Measurements from ENCODE around the gene GRID2IP.
"Not testable (repeated sequence)": the region's sequence is repeated elsewhere in the genome, so short reads cannot be mapped to it uniquely, and the experiment has no call there.

GRID2IP gene

DNA sequence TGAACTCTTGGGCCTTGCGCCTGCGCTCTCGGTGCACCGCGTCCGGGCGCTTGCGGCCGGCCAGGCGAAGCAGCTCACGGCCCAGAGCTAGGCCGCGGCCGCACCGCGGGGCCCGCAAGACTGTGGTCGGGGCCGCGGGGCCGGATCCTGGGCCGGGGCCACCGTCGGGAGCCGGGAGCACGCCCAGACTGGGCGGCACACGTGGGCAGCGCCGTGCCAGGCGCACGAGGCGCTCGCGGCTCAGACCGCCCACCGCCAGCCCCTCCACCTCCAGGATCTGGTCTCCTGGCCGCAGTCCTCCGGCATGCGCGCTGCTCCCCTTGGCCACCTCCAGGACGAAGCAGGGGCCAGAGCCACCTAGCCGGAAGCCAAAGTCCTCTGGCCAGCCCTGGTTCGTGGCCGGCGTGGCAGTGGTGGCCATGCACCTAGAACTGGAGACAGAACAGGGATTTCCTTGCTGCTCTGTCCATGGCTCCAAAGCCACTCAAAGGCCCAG is at the start of gene GRID2IP:
TSS of gene GRID2IP (minus strand) at position 446 of the 496 bp plus-strand sequence. CDS start at position 421, 25 bp downstream.
- H3K4me1 Mint-ChIP-seq (ENCODE audit: low read depth), result peaks cover 6% of the 10 kb centered on the region
- no peak within 1 kb of the TSS for H3K4me3 Mint-ChIP-seq
- H3K27ac Mint-ChIP-seq, result no peak within 1 kb of the TSS
- DNase-seq (ENCODE audit: low spot score), result no peak
- H3K9me3 Mint-ChIP-seq, result no peaks in the 10 kb centered on the region
- H3K27me3 Mint-ChIP-seq (ENCODE audit: low read depth), result no peaks in the 10 kb centered on the region
- H3K36me3 Mint-ChIP-seq (ENCODE audit: low read depth), result no peaks in the 10 kb centered on the region

DNA sequence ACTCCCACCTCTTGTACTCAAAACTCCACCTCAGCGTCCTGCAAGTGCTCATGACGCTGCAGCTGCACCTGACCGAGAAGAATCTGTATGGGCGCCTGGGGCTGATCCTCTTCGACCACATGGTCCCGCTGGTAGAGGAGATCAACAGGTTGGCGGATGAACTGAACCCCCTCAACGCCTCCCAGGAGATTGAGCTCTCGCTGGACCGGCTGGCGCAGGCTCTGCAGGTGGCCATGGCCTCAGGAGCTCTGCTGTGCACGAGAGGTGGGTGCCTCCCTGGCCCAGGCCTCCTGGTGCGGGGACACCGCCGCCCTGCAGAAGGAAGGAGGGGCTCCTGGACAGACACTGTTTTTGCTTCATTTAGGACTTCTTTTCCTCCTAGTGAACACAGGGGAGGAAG is 48.8 kb upstream of the GRID2IP start:
- no peaks in the 10 kb centered on the region for H3K4me1 Mint-ChIP-seq (ENCODE audit: low read depth)
- no peak overlapping the region for H3K4me3 Mint-ChIP-seq
- DNase-seq (ENCODE audit: low spot score), result no peak
- no peaks in the 10 kb centered on the region for H3K9me3 Mint-ChIP-seq
- no peaks in the 10 kb centered on the region for H3K27me3 Mint-ChIP-seq (ENCODE audit: low read depth)
- H3K36me3 Mint-ChIP-seq (ENCODE audit: low read depth), result peaks cover 41% of the 10 kb centered on the region
- H3K27ac Mint-ChIP-seq, result no peak overlapping the region

DNA sequence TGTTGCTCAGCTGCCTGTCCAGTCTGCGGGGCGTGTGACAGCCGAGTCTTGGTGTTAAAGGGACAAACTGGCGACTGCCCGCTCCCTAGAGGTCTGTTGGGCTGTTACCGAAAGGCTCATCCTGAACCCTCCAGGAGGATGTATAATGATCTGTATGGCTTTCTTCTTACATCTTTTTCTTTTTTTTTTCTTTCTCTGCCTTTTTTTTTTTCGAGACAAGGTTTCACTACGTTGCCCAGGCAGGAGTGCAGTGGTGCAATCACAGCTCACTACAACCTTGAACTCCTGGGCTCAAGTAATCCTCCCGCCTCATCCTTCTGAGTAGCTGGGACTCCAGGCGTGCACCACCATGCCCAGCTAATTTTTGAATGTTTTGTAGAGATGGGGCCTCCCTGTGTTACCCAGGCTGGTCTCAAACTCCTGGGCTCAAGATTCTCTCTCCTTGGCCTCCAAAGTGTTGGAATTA is 39.4 kb upstream of the GRID2IP start:
- Mint-ChIP-seq H3K36me3 (ENCODE audit: low read depth) (peaks cover 41% of the 10 kb centered on the region), H3K4me1 (ENCODE audit: low read depth) (peaks cover 7% of the 10 kb centered on the region), H3K27me3 (ENCODE audit: low read depth) (no peaks in the 10 kb centered on the region), H3K27ac (peak overlapping the region; percentile 93), H3K9me3 (no peaks in the 10 kb centered on the region), H3K4me3 (peak overlapping the region; percentile 95)
- DNase-seq (ENCODE audit: low spot score), result no peak

DNA sequence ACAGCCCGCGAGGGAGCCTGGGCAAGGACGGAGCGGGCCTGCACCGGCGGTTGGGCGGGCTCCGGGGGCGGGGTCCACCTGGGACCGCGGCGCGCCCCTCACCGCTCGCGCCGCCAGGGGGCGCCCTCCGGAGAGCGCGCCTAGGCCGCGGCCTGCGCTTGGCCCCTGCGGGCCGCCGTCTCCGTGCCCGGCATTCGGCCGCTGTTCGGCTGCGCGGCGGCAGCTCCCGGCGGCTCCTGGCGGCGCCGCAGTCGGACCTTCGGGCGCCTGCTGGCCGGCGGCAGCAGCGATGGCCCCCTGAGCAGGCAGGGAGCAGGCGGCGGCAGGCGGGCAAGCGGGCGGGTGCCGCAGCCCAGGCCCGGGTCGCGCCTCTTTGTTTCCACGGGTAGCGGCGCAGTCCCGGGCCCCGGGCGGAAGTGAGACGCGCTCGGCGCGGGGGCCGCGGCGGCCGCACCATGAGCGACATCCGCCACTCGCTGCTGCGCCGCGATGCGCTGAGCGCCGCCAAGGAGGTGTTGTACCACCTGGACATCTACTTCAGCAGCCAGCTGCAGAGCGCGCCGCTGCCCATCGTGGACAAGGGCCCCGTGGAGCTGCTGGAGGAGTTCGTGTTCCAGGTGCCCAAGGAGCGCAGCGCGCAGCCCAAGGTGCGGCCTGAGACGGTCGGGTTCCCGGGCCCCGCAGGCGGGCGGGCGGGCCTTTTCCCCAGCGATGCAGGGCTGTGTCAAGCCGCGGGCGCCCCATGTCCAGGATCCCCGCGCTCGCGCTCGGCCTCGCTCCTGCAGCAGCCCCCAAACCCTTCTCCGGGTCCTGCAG is 38.8 kb upstream of the GRID2IP start, which contains the start of gene INTS15:
TSS of gene INTS15 (plus strand) at position 193 of the 816 bp plus-strand sequence. CDS start at position 456, 263 bp downstream.
- Mint-ChIP-seq H3K4me3 (peak within 1 kb of the TSS; percentile 95), H3K9me3 (no peaks in the 10 kb centered on the region), H3K4me1 (ENCODE audit: low read depth) (peaks cover 7% of the 10 kb centered on the region), H3K27me3 (ENCODE audit: low read depth) (no peaks in the 10 kb centered on the region), H3K27ac (peak within 1 kb of the TSS; percentile 93), H3K36me3 (ENCODE audit: low read depth) (peaks cover 36% of the 10 kb centered on the region)
- peak; percentile 84 for DNase-seq (ENCODE audit: low spot score)

DNA sequence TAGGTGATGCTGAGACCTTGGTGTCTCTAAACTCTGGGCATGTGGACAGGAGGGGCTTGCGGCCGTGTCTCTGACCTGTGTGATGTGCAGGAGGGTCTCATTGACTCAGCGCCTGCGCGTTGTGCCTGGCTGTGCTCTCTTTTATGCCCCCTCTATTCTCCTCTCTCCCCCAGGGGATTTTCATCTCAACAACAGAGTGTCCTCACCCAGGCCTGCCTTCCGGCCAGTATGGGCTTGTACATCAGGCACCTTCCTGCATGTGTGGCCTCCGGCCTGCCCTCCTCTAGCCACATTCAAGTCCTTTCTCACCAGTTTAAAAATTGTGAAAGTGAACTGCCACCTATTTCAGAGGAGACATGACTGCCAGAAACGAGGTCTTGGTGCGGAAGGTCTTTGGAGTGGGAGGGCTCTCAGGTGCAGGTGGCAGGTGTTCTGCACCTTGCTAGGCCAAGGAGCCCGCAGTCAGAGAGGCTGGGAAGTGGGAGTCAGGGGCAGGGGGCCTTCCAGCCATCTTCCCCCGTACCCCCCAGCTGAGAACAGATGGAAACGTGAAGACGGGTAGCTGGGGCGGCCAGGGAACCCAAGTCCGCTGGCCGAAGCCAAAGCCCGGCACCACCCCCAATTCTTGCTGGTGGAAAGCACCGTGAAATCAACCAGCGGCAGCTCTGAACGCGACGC is 38.0 kb upstream of the GRID2IP start:
- Mint-ChIP-seq H3K27me3 (ENCODE audit: low read depth) (no peaks in the 10 kb centered on the region), H3K9me3 (no peaks in the 10 kb centered on the region), H3K4me3 (peak overlapping the region; percentile 53), H3K36me3 (ENCODE audit: low read depth) (peaks cover 36% of the 10 kb centered on the region), H3K4me1 (ENCODE audit: low read depth) (peaks cover 7% of the 10 kb centered on the region), H3K27ac (peak overlapping the region; percentile 71)
- no peak for DNase-seq (ENCODE audit: low spot score)

DNA sequence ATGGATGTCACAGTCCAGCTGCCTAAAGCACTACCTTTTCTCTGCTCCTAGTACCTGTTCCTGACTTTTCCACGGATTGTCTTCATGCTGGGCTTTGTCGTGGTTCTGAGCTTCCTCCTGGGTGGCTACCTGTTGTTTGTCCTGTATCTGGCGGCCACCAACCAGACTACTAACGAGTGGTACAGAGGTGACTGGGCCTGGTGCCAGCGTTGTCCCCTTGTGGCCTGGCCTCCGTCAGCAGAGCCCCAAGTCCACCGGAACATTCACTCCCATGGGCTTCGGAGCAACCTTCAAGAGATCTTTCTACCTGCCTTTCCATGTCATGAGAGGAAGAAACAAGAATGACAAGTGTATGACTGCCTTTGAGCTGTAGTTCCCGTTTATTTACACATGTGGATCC is 37.3 kb upstream of the GRID2IP start:
- peak overlapping the region; percentile 54 for H3K4me3 Mint-ChIP-seq
- H3K36me3 Mint-ChIP-seq (ENCODE audit: low read depth), result peaks cover 36% of the 10 kb centered on the region
- H3K27ac Mint-ChIP-seq, result peak overlapping the region; percentile 43
- H3K27me3 Mint-ChIP-seq (ENCODE audit: low read depth), result no peaks in the 10 kb centered on the region
- no peak for DNase-seq (ENCODE audit: low spot score)
- no peaks in the 10 kb centered on the region for H3K9me3 Mint-ChIP-seq
- peaks cover 7% of the 10 kb centered on the region for H3K4me1 Mint-ChIP-seq (ENCODE audit: low read depth)

DNA sequence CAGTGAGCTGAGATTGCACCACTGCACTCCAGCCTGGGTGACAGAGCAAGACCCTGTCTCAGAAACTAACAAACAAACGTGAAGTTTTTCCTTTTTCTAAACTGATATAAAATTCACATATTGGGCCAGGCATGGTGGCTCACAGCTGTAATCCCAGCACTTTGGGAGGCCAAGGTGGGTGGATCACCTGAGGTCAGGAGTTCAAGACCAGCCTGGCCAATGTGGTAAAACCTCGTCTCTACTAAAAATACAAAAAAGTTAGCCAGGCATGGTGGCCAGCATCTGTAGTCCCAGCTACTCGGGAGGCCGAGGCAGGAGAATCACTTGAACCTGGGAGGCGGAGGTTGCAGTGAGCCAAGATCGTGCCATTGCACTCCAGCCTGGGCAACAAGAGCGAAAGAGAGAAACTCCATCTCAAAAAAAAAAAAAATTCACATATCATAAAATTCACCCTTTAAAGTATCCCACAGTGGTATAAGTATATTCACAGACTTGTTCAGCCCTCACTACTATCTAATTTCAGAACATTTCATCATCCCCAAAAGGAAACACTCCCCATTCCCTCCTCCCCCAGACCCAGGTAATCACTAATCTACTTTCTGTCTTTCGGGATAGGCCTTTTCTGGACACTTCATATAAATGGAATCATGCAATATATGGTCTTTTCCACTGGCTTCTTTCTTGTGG is 34.6 kb upstream of the GRID2IP start:
- DNase-seq (ENCODE audit: low spot score); H3K27ac Mint-ChIP-seq; H3K4me3 Mint-ChIP-seq; H3K27me3 Mint-ChIP-seq (ENCODE audit: low read depth); H3K9me3 Mint-ChIP-seq: not testable (repeated sequence)
- Mint-ChIP-seq H3K4me1 (ENCODE audit: low read depth) (peaks cover 14% of the 10 kb centered on the region), H3K36me3 (ENCODE audit: low read depth) (peaks cover 40% of the 10 kb centered on the region)

DNA sequence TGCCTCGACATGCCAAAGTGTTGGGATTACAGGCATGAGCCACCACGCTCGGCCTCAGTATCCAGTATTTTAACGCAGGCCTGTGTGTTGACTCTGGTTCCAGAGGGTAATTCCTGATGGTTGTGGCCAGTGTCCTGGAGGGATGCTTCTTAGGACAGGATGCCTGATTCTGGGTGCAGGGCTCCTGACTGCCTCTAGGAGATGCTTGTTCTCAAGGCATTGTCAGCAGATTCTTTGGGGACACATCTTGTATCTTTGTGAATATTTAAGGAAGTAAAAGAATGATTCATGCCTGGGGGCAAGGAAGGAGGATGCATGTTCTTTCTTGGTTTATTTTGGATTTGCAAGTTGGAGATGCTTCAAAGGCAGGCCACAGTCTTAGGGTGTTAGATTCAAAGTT is 28.2 kb upstream of the GRID2IP start:
- DNase-seq (ENCODE audit: low spot score), result no peak
- Mint-ChIP-seq H3K4me3 (peak overlapping the region; percentile 88), H3K36me3 (ENCODE audit: low read depth) (peaks cover 29% of the 10 kb centered on the region), H3K4me1 (ENCODE audit: low read depth) (peaks cover 27% of the 10 kb centered on the region), H3K27ac (no peak overlapping the region), H3K27me3 (ENCODE audit: low read depth) (no peaks in the 10 kb centered on the region), H3K9me3 (no peaks in the 10 kb centered on the region)

DNA sequence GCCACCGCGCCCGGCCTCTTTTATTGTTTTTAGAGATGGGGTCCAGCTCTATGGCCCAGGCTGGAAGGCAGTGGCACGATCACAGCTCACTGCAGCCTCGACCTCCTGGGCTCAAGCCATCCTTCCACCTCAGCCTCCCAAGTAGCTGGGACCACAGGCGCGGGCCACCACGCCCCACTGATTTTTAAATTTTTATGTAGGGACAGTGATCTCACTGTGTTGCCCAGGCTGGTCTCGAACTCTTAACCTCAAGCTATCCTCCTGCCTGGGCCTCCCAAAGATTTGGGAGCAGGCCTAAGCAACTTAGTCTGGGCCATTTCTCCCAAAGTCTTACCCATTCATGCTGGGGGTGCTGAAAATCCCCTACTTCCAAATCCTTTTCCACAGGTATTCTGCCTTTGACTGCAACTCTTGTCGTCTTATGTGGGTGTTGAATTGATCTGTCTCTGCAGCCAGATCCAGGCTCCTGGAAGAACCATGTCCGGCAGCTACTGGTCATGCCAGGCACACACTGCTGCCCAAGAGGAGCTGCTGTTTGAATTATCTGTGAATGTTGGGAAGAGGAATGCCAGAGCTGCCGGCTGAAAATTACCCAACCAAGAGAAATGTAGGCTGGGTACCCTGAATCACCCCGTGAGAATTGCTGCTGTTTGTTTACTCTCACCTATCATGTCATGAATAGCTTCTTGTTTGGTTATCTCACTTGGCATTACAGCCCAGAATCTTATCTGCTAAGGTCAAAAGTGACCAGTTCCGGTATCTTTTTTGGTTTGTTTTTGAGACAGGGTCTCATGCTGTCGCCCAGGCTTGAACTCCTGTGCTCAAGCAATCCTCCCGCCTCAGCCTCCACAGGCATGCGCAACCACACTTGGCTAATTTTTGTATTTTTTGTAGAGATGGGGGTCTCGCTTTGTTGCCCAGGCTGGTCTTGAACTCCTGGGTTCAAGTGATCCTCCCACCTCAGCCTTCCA is 27.1 kb upstream of the GRID2IP start:
- peak overlapping the region; percentile 92 for H3K27ac Mint-ChIP-seq
- no peaks in the 10 kb centered on the region for H3K27me3 Mint-ChIP-seq (ENCODE audit: low read depth)
- H3K9me3 Mint-ChIP-seq, result no peaks in the 10 kb centered on the region
- DNase-seq (ENCODE audit: low spot score), result no peak
- H3K36me3 Mint-ChIP-seq (ENCODE audit: low read depth), result peaks cover 24% of the 10 kb centered on the region
- H3K4me3 Mint-ChIP-seq, result peak overlapping the region; percentile 88
- H3K4me1 Mint-ChIP-seq (ENCODE audit: low read depth), result peaks cover 27% of the 10 kb centered on the region

DNA sequence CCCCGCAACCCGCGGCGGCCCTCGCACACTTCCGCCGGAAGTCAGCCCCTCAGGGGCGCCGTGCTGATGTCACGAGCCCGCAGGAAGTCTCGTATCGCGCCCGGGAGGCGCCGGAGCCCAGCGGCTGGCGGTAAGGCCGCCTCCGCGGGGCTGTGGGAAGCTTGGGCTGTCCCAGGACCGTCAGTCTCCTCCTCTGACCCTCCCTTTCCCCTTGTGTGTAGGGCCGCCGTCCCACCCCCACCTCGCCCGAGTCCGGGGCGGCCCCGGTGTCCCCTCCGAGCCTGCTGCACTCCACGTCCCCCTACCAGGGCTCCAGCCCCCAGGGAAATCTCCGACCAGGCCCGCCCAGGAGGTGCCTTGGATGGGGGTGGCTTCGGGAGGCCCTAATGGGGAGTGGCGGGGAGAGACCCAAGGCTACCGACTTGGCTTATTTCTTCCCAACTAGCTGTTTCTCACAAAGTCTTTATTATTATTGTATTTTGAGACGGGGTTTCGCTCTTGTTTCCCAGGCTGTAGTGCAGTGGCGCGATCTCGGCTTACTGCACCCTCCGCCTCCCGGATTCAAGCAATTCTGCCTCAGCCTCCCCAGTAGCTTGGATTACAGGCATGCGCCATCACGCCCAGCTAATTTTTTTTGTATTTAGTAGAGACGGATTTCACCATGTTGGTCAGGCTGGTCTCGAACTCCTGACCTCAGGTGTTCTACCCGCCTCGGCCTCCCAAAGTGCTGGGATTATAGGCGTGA is 26.3 kb upstream of the GRID2IP start, which contains the start of gene ZDHHC4:
TSS of gene ZDHHC4 (plus strand) at position 86 of the 745 bp plus-strand sequence. CDS start 3,108 bp downstream, outside the sequence.
- Mint-ChIP-seq H3K27ac (peak within 1 kb of the TSS; percentile 92), H3K4me1 (ENCODE audit: low read depth) (peaks cover 27% of the 10 kb centered on the region), H3K9me3 (no peaks in the 10 kb centered on the region), H3K36me3 (ENCODE audit: low read depth) (peaks cover 21% of the 10 kb centered on the region), H3K27me3 (ENCODE audit: low read depth) (no peaks in the 10 kb centered on the region), H3K4me3 (peak within 1 kb of the TSS; percentile 88)
- peak; percentile 92 for DNase-seq (ENCODE audit: low spot score)

DNA sequence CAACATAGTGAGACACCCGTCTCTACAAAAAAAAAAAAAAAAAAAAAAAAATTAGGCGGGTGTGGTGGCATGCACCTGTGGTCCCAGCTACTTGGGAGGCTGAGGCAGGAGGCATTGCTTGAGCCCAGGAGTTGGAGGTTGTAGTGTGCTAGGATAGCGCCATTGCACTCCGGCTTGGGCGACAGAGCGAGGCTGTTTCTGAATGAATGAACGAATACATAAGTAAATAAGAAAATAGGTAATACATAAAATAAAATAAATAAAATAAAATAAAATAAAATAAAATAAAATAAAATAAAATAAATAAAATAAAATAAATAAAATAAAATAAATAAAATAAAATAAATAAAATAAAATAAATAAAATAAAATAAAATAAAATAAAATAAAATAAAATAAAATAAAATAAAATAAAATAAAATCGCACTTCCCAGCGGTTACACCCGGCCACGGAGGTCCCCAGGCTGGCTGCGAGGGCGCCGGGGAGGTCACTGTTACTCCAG is 25.7 kb upstream of the GRID2IP start:
- H3K27me3 Mint-ChIP-seq (ENCODE audit: low read depth); H3K9me3 Mint-ChIP-seq; DNase-seq (ENCODE audit: low spot score): not testable (repeated sequence)
- Mint-ChIP-seq H3K4me1 (ENCODE audit: low read depth) (peaks cover 25% of the 10 kb centered on the region), H3K27ac (peak overlapping the region; percentile 85), H3K36me3 (ENCODE audit: low read depth) (peaks cover 16% of the 10 kb centered on the region), H3K4me3 (peak overlapping the region; percentile 88)

All from T-helper 2 cell treated with Interferon-gamma antibody and Interleukin-4, amounts not matched to agents 5 μg/mL and 100 μg/mL, for 36 hours (primary cell).